Keratinocyte (primary cell): ENCODE data around the gene PTGDR2. TPM values are rescaled to one million over a fixed set of nuclear protein-coding genes. Genes with fewer than 3 reads are reported as not detected.

Experiments
- DNase-seq: peaks from one replicate; pipeline ENCODE4 v3.0.0-alpha.2; 2011; ENCODE audit warnings: low read depth, missing footprints, low spot score
- FAIRE-seq: peaks from 2 replicates; lab custom pipeline; 2011; peaks lifted over from hg19 to GRCh38; lab: Jason Lieb, UNC
- H2AFZ ChIP-seq: 2 replicates; pipeline ENCODE4 v1.6.0; 2012; ENCODE audit warnings: low read length, control low read depth, inconsistent platforms; ENCODE audit not compliant: control insufficient read depth
- H3K27ac ChIP-seq: 2 replicates; pipeline ENCODE4 v1.5.1; 2011; ENCODE audit warnings: low read length; ENCODE audit not compliant: control insufficient read depth, insufficient read depth
- H3K27me3 ChIP-seq: 3 replicates; pipeline ENCODE4 v1.6.0; 2011; ENCODE audit warnings: low read length; ENCODE audit not compliant: control insufficient read depth, insufficient read depth; ENCODE audit errors: extremely low read depth
- H3K36me3 ChIP-seq, 2 experiments: 2 replicates in 1 of 2; 3 replicates in 1 of 2; pipeline ENCODE4 v1.5.1; 2011; ENCODE audit warnings: low read length in 2 of 2, mild to moderate bottlenecking in 1 of 2; ENCODE audit not compliant: control insufficient read depth in 2 of 2, insufficient read depth in 2 of 2; ENCODE audit errors: extremely low read depth in 1 of 2
- H3K4me1 ChIP-seq: 3 replicates; pipeline ENCODE4 v1.5.1; 2011; ENCODE audit warnings: low read length; ENCODE audit not compliant: control insufficient read depth, insufficient read depth; ENCODE audit errors: extremely low read depth
- H3K4me2 ChIP-seq: 3 replicates; pipeline ENCODE4 v1.6.0; 2011; ENCODE audit warnings: low read depth, low read length; ENCODE audit not compliant: control insufficient read depth, insufficient read depth; ENCODE audit errors: extremely low read depth
- H3K4me3 ChIP-seq, 3 experiments: fragments of 200-600 bp in 1 of 3; sonication (generic) in 1 of 3; 2 replicates in 2 of 3; 3 replicates in 1 of 3; pipeline ENCODE4 v1.5.1; 2011 to 2016; ENCODE audit warnings: low read length in 3 of 3, mild to moderate bottlenecking in 3 of 3, control low read depth in 2 of 3, inconsistent platforms in 1 of 3, low read depth in 1 of 3, mixed read lengths in 1 of 3, mixed run types in 1 of 3, moderate library complexity in 1 of 3; ENCODE audit not compliant: control insufficient read depth in 2 of 3, insufficient read depth in 2 of 3; ENCODE audit errors: extremely low read depth in 1 of 3
- H3K79me2 ChIP-seq: 2 replicates; pipeline ENCODE4 v1.6.0; 2012; ENCODE audit warnings: low read length; ENCODE audit not compliant: control insufficient read depth, insufficient read depth
- H3K9ac ChIP-seq: 3 replicates; pipeline ENCODE4 v1.6.0; 2011; ENCODE audit warnings: low read length; ENCODE audit not compliant: control insufficient read depth, insufficient read depth; ENCODE audit errors: extremely low read depth
- H3K9me1 ChIP-seq: 3 replicates; pipeline ENCODE4 v1.6.0; 2011; ENCODE audit warnings: low read length; ENCODE audit not compliant: control insufficient read depth, insufficient read depth; ENCODE audit errors: extremely low read depth
- H3K9me3 ChIP-seq: 2 replicates; pipeline ENCODE4 v1.5.1; 2012; ENCODE audit warnings: low read depth, low read length; ENCODE audit not compliant: control insufficient read depth
- H4K20me1 ChIP-seq: 3 replicates; pipeline ENCODE4 v1.6.0; 2011; ENCODE audit warnings: low read length; ENCODE audit not compliant: control insufficient read depth, insufficient read depth; ENCODE audit errors: extremely low read depth
- CTCF ChIP-seq, 3 experiments: IDR thresholded peaks in 1 of 3; conservative IDR thresholded peaks in 1 of 3; optimal IDR thresholded peaks in 1 of 3; 2 replicates in 2 of 3; 3 replicates in 1 of 3; pipeline versions ENCODE3 to v1.5.1; 2011; ENCODE audit warnings: low read length in 3 of 3, mild to moderate bottlenecking in 3 of 3, moderate library complexity in 2 of 3, control low read depth in 1 of 3, inconsistent platforms in 1 of 3; ENCODE audit not compliant: insufficient read depth in 2 of 3; ENCODE audit errors: extremely low read depth in 1 of 3
- EZH2 ChIP-seq: IDR thresholded peaks from one replicate; pipeline ENCODE4 v1.6.1; 2012; ENCODE audit warnings: inconsistent platforms, mild to moderate bottlenecking, low read length, moderate library complexity
- dilution Hi-C: fragments of 300-500 bp; cut with MboI; formaldehyde crosslinking; loops from one replicate; pipeline ENCODE4 v1.7.0; 2020; ENCODE audit warnings: low sequenced_read_pairs; ENCODE audit not compliant: extremely low pct_ligation_motif_present
- polyA plus RNA-seq, 5 experiments: library from polyadenylated mRNA; depleted of rRNA in 3 of 5; stranded (reverse) in 3 of 5; stranded (forward) in 1 of 5; unstranded in 1 of 5; fragments of >200 nt; gene quantifications; 1 replicate in 1 of 5; 2 replicates in 3 of 5; 3 replicates in 1 of 5; pipeline versions ENCODE4 v1.2.1 to v1.2.3, GENCODE V29; 2011 to 2012; ENCODE audit warnings: missing spikeins in 2 of 5, low read depth in 1 of 5, low replicate concordance in 1 of 5

The PTGDR2 gene
- polyA plus RNA-seq, 1 donor (not counting 4 experiments of a cell fraction or from before 2014, with no cell fraction given) = not detected

- TF ChIP-seq CTCF (optimal IDR thresholded peaks at IDR 0.05 in 1 of 3, IDR thresholded peaks at IDR 0.05 in 1 of 3, conservative IDR thresholded peaks at IDR 0.05 in 1 of 3; ENCODE audit: extremely low read depth in 1 of 3, insufficient read depth in 2 of 3, low read length in 3 of 3) = no peak
- no peak for TF ChIP-seq EZH2
- dilution Hi-C loops = no loop called here
- Histone ChIP-seq H3K36me3 (no peaks in the 10 kb centered on the region), H3K4me3 (no peak overlapping the region), H4K20me1 (no peaks in the 10 kb centered on the region), H3K27me3 (no peaks in the 10 kb centered on the region), H3K4me2 (no peak overlapping the region), H2AFZ (no peak overlapping the region), H3K79me2 (no peaks in the 10 kb centered on the region), H3K9me1 (no peaks in the 10 kb centered on the region), H3K27ac (no peak overlapping the region), H3K9me3 (no peaks in the 10 kb centered on the region), H3K9ac (no peak overlapping the region), H3K4me1 (no peaks in the 10 kb centered on the region)
- DNase-seq = no peak
- no peak for FAIRE-seq
These were observed 5.2 kb upstream of the PTGDR2 start for GRCh38 chr11:60860943-60861342.

- H2AFZ ChIP-seq = no peak overlapping the region
- dilution Hi-C loops = no loop called here
- no peaks in the 10 kb centered on the region for H4K20me1 ChIP-seq
- H3K4me2 ChIP-seq = no peak overlapping the region
- H3K9me3 ChIP-seq = no peaks in the 10 kb centered on the region
- no peak for TF ChIP-seq CTCF (optimal IDR thresholded peaks at IDR 0.05 in 1 of 3, IDR thresholded peaks at IDR 0.05 in 1 of 3, conservative IDR thresholded peaks at IDR 0.05 in 1 of 3; ENCODE audit: extremely low read depth in 1 of 3, insufficient read depth in 2 of 3, low read length in 3 of 3)
- no peak for TF ChIP-seq EZH2
- DNase-seq = no peak
- H3K36me3 ChIP-seq = no peaks in the 10 kb centered on the region
- no peak overlapping the region for H3K27ac ChIP-seq
- H3K27me3 ChIP-seq = no peaks in the 10 kb centered on the region
- H3K9me1 ChIP-seq = no peaks in the 10 kb centered on the region
- no peak overlapping the region for H3K9ac ChIP-seq
- no peak for FAIRE-seq
- no peak overlapping the region for H3K4me3 ChIP-seq
- H3K4me1 ChIP-seq = no peaks in the 10 kb centered on the region
- H3K79me2 ChIP-seq = no peaks in the 10 kb centered on the region
These were observed 4.0 kb upstream of the PTGDR2 start for GRCh38 chr11:60859616-60860250.
